Measurements from ENCODE around the gene CTXN1. TPM values are rescaled to one million over a fixed set of nuclear protein-coding genes. Genes with fewer than 3 reads are reported as not detected.

The CTXN1 gene
- polyA plus RNA-seq, 1 of the 3 experiments (the other 2 are of a cell fraction): 53.8 TPM

- H3K27me3 ChIP-seq (ENCODE audit: insufficient read depth): no peaks in the 10 kb centered on the region
- POLR2A ChIA-PET: interaction anchor here (1.3 kb wide), 1 partner anchor 9 kb away, joined by 5 read pairs; no protein-coding TSS in a partner anchor
- H3K79me2 ChIP-seq (ENCODE audit: insufficient read depth): peaks cover 43% of the 10 kb centered on the region
- no peak overlapping the region; a peak in 1 of 4 replicates for H3K27ac ChIP-seq (ENCODE audit: low read depth in 2 of 2, low read length in 1 of 2)
- H3K4me2 ChIP-seq: no peak overlapping the region
- no peaks in the 10 kb centered on the region for H3K9me3 ChIP-seq
- peaks cover 36% of the 10 kb centered on the region for H4K20me1 ChIP-seq (ENCODE audit: insufficient read depth)
- H3F3A ChIP-seq (replicated peaks; ENCODE audit: insufficient read depth): no peaks in the 10 kb centered on the region
- no peak overlapping the region for H3K4me3 ChIP-seq (ENCODE audit: low read depth in 2 of 2, low read length in 1 of 2)
- WGBS (ENCODE audit: low lambda C conversion rate): 96% methylated on average over 12 of the region's 14 CpGs
- H3K9me2 ChIP-seq: no peaks in the 10 kb centered on the region
- H3K4me1 ChIP-seq (ENCODE audit: control insufficient read depth in 1 of 2, insufficient read depth in 2 of 2, low read depth in 1 of 2, low read length in 1 of 2): peaks cover 0 to 12% of the 10 kb centered on the region in 2 experiments; a peak in 2 of 4 replicates
- no peak for DNase-seq
- peaks cover 3 to 35% of the 10 kb centered on the region in 2 experiments for H3K36me3 ChIP-seq (replicated peaks in 1 of 2; ENCODE audit: control insufficient read depth in 1 of 2, insufficient read depth in 2 of 2, low read length in 1 of 2)
- no peak overlapping the region for H3K9ac ChIP-seq
- TF ChIP-seq FOXM1 (IDR thresholded peaks at IDR 0.05; ENCODE audit: low read depth) (no peak), RXRA (IDR thresholded peaks at IDR 0.05; ENCODE audit: borderline replicate concordance, low read depth) (no peak), GABPA (IDR thresholded peaks at IDR 0.05; ENCODE audit: low read depth) (no peak), MEF2A (IDR thresholded peaks at IDR 0.05; ENCODE audit: borderline replicate concordance, low read depth) (no peak), EP300 (IDR thresholded peaks at IDR 0.05; ENCODE audit: borderline replicate concordance in 1 of 2, low read depth in 1 of 2, low read length in 1 of 2) (no peak), GATA2 (CRISPR knock-in tag; IDR thresholded peaks at IDR 0.05) (no peak), CHD2 (IDR thresholded peaks at IDR 0.05; ENCODE audit: low read length, partially characterized antibody) (no peak), RFX5 (IDR thresholded peaks at IDR 0.05; ENCODE audit: low read length) (no peak), YY1 (IDR thresholded peaks at IDR 0.05; ENCODE audit: low read depth) (no peak)
- TF ChIP-seq, protein P1, sequence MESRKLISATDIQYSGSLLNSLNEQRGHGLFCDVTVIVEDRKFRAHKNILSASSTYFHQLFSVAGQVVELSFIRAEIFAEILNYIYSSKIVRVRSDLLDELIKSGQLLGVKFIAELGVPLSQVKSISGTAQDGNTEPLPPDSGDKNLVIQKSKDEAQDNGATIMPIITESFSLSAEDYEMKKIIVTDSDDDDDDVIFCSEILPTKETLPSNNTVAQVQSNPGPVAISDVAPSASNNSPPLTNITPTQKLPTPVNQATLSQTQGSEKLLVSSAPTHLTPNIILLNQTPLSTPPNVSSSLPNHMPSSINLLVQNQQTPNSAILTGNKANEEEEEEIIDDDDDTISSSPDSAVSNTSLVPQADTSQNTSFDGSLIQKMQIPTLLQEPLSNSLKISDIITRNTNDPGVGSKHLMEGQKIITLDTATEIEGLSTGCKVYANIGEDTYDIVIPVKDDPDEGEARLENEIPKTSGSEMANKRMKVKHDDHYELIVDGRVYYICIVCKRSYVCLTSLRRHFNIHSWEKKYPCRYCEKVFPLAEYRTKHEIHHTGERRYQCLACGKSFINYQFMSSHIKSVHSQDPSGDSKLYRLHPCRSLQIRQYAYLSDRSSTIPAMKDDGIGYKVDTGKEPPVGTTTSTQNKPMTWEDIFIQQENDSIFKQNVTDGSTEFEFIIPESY (IDR thresholded peaks at IDR 0.05; ENCODE audit: borderline replicate concordance, low read depth): no peak
- no peak overlapping the region for H2AFZ ChIP-seq (ENCODE audit: low read depth)
- CTCF ChIA-PET: interaction anchor here (0.8 to 1.7 kb wide), 4 partner anchors 10 to 55 kb away, joined by 3 to 5 read pairs (median 4); partner anchors contain the start of gene LRRC8E
Measured at GRCh38 chr19:7908078-7908699, 17.7 kb downstream of the CTXN1 start.

DNA sequence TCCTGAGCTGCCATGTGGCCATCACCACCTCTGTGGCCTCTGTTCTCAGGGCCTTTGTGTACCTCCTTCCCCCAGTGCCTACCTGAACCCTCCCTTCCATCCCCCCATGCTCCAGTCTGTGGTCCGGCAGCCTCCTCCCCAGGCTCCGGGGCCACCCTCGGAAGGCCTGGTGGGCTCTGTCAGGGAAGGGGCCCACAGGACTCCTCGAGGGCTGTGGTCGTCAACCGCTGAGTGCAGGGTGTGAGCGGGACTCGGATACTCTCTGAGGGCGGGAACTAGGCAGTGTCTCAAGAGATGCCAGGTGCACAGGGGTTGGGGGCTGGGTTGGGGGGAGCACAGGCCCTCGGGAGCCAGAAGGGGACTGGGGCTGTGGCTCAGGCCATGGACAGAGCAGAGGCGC is 18.4 kb downstream of the CTXN1 start:
- ChIA-PET CTCF (interaction anchor here (0.8 to 1.7 kb wide), 2 partner anchors 10 to 16 kb away, joined by 4 read pairs; no protein-coding TSS in a partner anchor), POLR2A (interaction anchor here (1.3 kb wide), 1 partner anchor 9 kb away, joined by 5 read pairs; no protein-coding TSS in a partner anchor)
- peaks cover 0 to 17% of the 10 kb centered on the region in 2 experiments; a peak in 2 of 4 replicates for H3K4me1 ChIP-seq (ENCODE audit: control insufficient read depth in 1 of 2, insufficient read depth in 2 of 2, low read depth in 1 of 2, low read length in 1 of 2)
- H3K36me3 ChIP-seq (replicated peaks in 1 of 2; ENCODE audit: control insufficient read depth in 1 of 2, insufficient read depth in 2 of 2, low read length in 1 of 2): peaks cover 3 to 29% of the 10 kb centered on the region in 2 experiments
- H2AFZ ChIP-seq (ENCODE audit: low read depth): no peak overlapping the region
- H3K4me2 ChIP-seq: no peak overlapping the region
- WGBS (ENCODE audit: low lambda C conversion rate): 94% methylated on average over 11 of the region's 11 CpGs
- peaks cover 36% of the 10 kb centered on the region for H4K20me1 ChIP-seq (ENCODE audit: insufficient read depth)
- no peaks in the 10 kb centered on the region for H3K9me3 ChIP-seq
- H3K27ac ChIP-seq (ENCODE audit: low read depth in 2 of 2, low read length in 1 of 2): no peak overlapping the region
- no peak overlapping the region for H3K4me3 ChIP-seq (ENCODE audit: low read depth in 2 of 2, low read length in 1 of 2)
- H3K79me2 ChIP-seq (ENCODE audit: insufficient read depth): peaks cover 43% of the 10 kb centered on the region
- no peaks in the 10 kb centered on the region for H3K27me3 ChIP-seq (ENCODE audit: insufficient read depth)
- no peak for DNase-seq
- no peak overlapping the region for H3K9ac ChIP-seq
- H3K9me2 ChIP-seq: no peaks in the 10 kb centered on the region
- H3F3A ChIP-seq (replicated peaks; ENCODE audit: insufficient read depth): no peaks in the 10 kb centered on the region
- no peak for TF ChIP-seq MAX (IDR thresholded peaks at IDR 0.05; ENCODE audit: low read depth)
- no peak for TF ChIP-seq SMC3 (IDR thresholded peaks at IDR 0.05; ENCODE audit: low read depth, low read length)
- TF ChIP-seq, protein P2, sequence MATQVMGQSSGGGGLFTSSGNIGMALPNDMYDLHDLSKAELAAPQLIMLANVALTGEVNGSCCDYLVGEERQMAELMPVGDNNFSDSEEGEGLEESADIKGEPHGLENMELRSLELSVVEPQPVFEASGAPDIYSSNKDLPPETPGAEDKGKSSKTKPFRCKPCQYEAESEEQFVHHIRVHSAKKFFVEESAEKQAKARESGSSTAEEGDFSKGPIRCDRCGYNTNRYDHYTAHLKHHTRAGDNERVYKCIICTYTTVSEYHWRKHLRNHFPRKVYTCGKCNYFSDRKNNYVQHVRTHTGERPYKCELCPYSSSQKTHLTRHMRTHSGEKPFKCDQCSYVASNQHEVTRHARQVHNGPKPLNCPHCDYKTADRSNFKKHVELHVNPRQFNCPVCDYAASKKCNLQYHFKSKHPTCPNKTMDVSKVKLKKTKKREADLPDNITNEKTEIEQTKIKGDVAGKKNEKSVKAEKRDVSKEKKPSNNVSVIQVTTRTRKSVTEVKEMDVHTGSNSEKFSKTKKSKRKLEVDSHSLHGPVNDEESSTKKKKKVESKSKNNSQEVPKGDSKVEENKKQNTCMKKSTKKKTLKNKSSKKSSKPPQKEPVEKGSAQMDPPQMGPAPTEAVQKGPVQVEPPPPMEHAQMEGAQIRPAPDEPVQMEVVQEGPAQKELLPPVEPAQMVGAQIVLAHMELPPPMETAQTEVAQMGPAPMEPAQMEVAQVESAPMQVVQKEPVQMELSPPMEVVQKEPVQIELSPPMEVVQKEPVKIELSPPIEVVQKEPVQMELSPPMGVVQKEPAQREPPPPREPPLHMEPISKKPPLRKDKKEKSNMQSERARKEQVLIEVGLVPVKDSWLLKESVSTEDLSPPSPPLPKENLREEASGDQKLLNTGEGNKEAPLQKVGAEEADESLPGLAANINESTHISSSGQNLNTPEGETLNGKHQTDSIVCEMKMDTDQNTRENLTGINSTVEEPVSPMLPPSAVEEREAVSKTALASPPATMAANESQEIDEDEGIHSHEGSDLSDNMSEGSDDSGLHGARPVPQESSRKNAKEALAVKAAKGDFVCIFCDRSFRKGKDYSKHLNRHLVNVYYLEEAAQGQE (IDR thresholded peaks at IDR 0.05; ENCODE audit: low read depth, low read length): no peak
- TF ChIP-seq USF2 (IDR thresholded peaks at IDR 0.05; ENCODE audit: borderline replicate concordance, low read depth, low read length): no peak
- no peak for TF ChIP-seq EZH2phosphoT487 (IDR thresholded peaks at IDR 0.05; ENCODE audit: borderline replicate concordance, low read depth)
- no peak for TF ChIP-seq PBX3 (IDR thresholded peaks at IDR 0.05)
- TF ChIP-seq POLR2AphosphoS5 (IDR thresholded peaks at IDR 0.05; ENCODE audit: low read depth, low read length): no peak
- no peak for TF ChIP-seq FOSL2 (IDR thresholded peaks at IDR 0.05; ENCODE audit: borderline replicate concordance, low read depth)
- no peak for TF ChIP-seq FOXM1 (IDR thresholded peaks at IDR 0.05; ENCODE audit: low read depth)

Measured in SK-N-SH (cell line).